ENCODE data around the gene PARD3. TPM values are rescaled to one million over a fixed set of nuclear protein-coding genes. Genes with fewer than 3 reads are reported as not detected.

Gene PARD3
- total and polyA plus RNA-seq, 10 of the 15 experiments (the other 5 are each of a cell fraction or from before 2014, with no cell fraction given), result 2.6 to 43.1 (median 13.9) TPM

DNA sequence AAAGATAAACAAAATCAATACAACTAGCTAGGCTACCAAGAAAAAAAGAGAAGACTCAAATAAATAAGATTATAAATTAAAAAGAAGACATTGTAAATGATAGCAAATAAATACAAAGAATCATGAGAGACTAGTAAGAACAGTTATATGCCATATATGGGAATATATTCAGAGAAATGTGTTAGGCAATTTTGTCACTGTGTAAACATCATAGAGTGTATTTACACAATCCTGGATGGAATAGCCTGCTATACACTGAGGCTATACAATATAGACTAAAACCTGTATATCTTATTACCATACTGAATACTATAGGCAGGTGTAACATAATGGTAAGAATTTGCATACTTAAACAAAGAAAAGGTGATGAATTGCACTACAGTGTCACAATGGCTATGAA, 717.4 kb downstream of the PARD3 start (continued):
- TF ChIP-seq RCOR1 (conservative IDR thresholded peaks at IDR 0.05; ENCODE audit: low read depth, low read length) (no peak), FOXK2 (IDR thresholded peaks at IDR 0.05) (no peak), KDM1A (IDR thresholded peaks at IDR 0.05; ENCODE audit: borderline replicate concordance) (no peak), WRNIP1 (IDR thresholded peaks at IDR 0.05; ENCODE audit: borderline replicate concordance, low read depth, low read length) (no peak), CREB1 (IDR thresholded peaks at IDR 0.05; ENCODE audit: low read depth) (no peak), RBBP5 (conservative IDR thresholded peaks at IDR 0.05) (no peak), CBX3 (IDR thresholded peaks at IDR 0.05; ENCODE audit: borderline replicate concordance, low read depth) (no peak), REST (IDR thresholded peaks at IDR 0.05; ENCODE audit: low read depth, low read length) (no peak), TBL1XR1 (IDR thresholded peaks at IDR 0.05; ENCODE audit: low read depth, low read length) (no peak), MLLT1 (IDR thresholded peaks at IDR 0.05) (no peak), SMARCA5 (IDR thresholded peaks at IDR 0.05) (no peak)
- TF ChIP-seq, protein P1, sequence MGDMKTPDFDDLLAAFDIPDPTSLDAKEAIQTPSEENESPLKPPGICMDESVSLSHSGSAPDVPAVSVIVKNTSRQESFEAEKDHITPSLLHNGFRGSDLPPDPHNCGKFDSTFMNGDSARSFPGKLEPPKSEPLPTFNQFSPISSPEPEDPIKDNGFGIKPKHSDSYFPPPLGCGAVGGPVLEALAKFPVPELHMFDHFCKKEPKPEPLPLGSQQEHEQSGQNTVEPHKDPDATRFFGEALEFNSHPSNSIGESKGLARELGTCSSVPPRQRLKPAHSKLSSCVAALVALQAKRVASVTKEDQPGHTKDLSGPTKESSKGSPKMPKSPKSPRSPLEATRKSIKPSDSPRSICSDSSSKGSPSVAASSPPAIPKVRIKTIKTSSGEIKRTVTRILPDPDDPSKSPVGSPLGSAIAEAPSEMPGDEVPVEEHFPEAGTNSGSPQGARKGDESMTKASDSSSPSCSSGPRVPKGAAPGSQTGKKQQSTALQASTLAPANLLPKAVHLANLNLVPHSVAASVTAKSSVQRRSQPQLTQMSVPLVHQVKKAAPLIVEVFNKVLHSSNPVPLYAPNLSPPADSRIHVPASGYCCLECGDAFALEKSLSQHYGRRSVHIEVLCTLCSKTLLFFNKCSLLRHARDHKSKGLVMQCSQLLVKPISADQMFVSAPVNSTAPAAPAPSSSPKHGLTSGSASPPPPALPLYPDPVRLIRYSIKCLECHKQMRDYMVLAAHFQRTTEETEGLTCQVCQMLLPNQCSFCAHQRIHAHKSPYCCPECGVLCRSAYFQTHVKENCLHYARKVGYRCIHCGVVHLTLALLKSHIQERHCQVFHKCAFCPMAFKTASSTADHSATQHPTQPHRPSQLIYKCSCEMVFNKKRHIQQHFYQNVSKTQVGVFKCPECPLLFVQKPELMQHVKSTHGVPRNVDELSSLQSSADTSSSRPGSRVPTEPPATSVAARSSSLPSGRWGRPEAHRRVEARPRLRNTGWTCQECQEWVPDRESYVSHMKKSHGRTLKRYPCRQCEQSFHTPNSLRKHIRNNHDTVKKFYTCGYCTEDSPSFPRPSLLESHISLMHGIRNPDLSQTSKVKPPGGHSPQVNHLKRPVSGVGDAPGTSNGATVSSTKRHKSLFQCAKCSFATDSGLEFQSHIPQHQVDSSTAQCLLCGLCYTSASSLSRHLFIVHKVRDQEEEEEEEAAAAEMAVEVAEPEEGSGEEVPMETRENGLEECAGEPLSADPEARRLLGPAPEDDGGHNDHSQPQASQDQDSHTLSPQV (IDR thresholded peaks at IDR 0.05), result no peak

Data from GM12878 (cell line).